GM19023 (cell line): ENCODE data around the gene UGT2B17.
A peak's percentile ranks its signal among the peaks of the same experiment; 100 is the strongest.
"Not testable (repeated sequence)": the region's sequence is repeated elsewhere in the genome, so short reads cannot be mapped to it uniquely, and the experiment has no call there.

ENCODE experiments used
- ATAC-seq: cut with Tn5 transposase; IDR thresholded peaks from one replicate; pipeline ENCODE4 v1.9.1; 2021; ENCODE audit warnings: mild to moderate bottlenecking, moderate library complexity; ENCODE audit not compliant: unreplicated experiment

The UGT2B17 gene

GRCh38 chr4:68576272-68577125 is at the start of gene UGT2B17:
Gene UGT2B17, minus strand, starts transcription at chr4:68576322. Its CDS starts 7,838 bp downstream, at chr4:68568484.
- peak; percentile 86 for ATAC-seq

DNA sequence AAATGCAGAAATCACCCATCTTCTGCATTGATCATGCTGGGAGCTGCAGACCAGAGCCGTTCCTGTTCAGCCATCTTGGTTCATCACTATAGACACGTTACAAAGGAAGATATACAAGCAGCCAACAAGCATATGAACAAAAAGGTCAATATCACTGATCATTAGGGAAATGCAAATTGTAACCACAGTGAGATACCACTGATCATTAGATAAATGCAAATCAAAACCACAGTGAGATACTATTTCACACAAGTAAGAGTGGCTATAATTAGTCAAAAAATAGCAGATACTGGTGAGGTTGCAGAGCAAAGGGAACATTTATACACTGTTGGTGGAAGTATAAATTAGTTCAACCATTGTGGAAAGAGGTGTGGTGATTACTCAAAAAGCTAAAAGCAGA is 46.6 kb upstream of the UGT2B17 start:
- ATAC-seq: peak; percentile 52

DNA sequence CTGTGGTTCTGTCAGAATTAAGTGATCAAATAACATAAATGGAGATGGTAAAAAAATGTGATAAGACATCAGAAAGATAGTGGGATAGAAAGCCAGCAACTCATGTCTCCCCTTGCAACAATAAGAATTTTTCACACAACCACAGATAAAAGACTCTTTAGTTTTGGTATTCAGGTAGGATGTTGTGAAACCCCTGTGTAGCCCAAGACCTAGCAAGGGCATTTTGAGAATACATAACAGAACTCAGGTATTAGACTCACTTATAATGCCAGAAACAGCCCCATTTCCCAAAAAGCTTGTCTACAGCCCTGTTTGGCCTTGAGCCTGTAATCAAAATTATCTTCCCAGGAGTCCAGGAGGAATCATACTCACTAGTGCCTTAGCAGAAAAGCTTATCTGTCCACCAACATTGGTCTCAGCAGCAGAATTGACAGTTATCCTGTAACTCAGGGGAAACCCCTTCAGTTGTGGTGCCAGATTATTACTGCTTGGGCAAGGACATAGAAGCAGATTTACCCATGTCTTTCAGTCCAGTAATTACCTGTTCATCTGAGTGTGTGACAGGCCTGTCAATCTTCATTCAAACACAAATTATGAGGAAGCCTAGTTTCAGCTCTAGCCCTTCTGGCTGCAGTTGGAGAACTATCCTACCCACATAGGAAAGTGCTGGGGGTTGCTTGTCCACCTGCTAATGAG is 41.0 kb upstream of the UGT2B17 start:
- ATAC-seq: peak; percentile 52

DNA sequence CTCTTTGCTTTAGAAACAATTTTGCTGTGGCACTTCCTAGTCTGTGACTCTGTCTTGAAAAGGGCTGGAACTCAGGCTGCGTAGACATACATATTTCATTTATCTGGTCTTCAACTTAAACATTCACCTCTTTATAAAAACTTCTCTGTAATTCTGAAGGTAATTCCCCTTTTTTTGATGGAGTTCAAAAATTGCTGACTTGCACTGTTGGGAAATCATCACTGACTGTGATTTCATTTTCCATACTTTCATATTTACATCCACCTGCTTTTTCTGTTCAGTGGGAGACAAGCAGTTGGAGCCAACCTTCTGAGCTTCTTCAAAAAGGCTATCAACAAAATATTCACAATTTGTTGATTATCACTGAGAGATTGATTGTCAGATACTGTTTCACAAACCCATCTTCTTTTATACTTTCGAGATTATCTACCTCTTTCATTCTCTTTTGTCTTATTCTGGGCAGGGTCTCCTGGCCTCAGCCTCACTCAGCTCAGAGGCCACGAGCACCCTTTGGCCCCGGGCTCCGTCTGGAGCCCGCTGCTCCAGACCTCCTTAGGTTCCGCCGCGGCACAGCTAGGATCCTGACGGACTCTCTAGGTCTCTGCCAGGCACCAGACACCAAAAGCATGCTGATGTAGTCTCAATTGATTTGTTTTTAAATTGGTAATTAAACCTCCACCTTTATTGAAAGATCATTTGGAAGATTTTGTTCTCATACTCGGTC is 39.7 kb upstream of the UGT2B17 start:
- no peak for ATAC-seq

DNA sequence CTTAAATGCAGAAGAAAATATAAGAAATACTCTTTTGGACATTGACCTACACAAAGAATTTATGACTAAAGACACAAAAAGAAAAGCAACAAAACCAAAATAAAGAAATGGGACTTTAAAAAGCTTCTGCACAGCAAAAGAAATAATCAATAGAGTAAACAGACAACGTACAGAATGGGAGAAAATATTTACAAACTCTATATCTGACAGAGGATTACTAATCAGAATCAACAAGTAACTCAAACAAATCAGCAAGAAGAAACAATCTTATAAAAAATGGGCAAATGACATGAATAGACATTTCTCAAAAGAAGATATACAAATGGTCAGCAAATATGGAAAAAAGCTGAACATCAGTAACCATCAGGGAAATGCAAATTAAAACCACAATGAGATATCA is 37.6 kb upstream of the UGT2B17 start:
- ATAC-seq: no peak

DNA sequence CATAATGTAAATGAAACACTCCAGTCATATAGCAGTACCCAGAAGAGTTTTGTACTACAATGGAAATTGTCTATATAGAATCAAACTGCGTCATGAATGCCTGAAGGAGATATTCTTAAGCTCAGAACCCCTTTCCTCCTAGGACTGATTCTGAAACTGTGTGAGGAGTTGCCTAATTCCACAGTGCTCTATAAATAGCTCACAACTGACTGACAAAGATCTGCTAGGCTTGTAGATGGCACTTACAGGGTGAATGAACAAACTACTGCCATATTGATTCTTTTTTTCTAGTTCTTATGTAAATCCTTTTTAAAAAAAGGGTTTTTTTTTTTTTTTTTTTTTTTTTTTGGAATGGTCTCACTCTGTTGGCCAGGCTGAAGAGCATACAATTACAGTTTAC is 30.1 kb upstream of the UGT2B17 start:
- ATAC-seq: no peak

DNA sequence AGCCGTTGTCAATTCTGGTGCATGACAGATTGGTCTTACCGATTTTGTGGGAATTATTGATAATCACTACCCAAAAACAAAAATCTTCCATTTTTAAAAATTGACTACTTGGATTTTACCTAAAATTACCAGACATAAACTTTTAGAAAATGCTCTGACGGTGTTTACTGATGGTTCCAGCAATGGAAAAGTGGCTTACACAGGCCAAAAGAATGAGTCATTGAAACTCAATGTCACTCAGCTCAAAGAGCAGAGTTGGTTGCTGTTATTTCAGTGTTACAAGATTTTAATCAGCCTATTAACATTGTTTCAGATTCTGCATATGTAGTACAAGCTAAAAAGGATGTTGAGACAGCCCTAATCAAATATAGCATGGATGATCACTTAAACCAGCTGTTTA is 23.0 kb upstream of the UGT2B17 start:
- ATAC-seq: no peak

GRCh38 chr4:68597482-68597881 is 21.4 kb upstream of the UGT2B17 start:
- ATAC-seq: no peak

GRCh38 chr4:68594678-68595077 is 18.6 kb upstream of the UGT2B17 start:
- ATAC-seq: no peak

DNA sequence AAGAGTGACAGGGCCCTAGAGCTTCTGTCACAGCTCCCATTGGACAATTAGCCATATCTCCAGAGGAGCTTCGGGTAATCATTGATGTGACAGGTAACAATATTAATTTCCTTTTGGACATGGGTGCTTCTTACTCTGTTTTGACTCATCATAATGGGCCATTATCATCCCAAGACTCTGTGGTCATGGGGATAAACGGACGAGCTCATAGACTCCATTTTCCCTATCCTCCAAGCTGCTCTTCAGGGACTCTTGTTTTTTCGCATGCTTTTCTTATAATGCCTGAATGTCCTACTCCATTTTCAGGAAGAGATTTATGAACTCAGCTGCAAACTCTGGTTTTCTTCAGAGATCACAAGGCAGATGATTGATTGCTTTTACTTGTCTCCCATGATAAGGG is 17.0 kb upstream of the UGT2B17 start:
- no peak for ATAC-seq

- no peak for ATAC-seq
Observed at GRCh38 chr4:68592673-68593072, 16.6 kb upstream of the UGT2B17 start.

DNA sequence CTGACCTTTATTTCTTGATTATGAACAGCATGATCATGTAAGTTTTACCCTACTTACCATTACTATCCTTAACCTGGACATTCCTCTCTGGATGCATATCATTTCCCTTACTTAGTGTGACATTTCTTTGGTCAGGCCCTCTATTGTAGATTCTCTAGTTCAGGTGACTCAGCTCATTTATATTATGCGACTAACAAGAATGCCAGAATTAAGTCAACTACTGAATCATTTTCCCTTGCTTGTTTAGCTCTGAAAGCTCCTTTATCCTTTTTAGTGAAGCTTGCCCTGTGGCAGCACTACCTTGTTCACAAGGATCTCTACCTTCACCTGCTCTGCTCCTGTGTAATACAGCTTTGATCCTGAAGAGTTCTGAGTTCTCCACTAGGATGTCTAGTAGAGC is 15.1 kb upstream of the UGT2B17 start:
- ATAC-seq: no peak

DNA sequence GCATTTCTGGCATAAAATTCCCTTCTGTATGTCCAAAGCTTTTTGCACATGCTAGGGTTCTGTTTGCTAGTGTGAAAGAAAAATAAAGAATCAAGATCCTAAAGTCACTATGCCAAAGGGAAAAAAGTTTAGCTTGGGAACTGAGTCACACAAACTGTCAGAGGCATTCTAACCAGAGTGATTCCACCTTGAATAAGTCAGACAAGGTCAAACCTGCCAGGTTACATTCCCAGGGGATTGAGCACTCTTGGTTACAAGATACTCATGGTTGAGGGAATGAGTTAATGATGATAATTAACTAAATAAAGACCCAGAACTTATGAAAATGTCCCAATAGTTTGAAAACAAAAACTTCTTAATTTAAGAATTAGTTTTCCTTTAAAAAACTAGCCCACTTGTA is 13.7 kb upstream of the UGT2B17 start:
- ATAC-seq: no peak

DNA sequence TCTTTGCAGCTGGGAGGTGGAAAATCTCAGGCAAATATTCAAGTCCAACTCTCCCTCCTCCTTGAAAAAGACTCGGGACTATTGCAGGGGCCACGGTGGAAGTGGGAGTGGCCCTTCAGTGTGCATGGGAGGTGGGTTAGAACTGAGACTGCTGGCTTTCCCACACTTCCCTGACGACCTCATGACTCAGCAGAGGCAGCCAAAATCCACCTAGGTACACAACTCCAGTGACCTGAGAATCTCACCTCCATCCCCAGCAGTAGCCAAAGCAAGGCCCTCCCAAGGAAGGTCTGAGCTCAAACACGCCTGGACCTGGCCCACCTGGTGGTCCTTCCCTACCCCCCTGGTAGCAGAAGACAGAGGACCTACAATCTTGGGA is 6.2 kb upstream of the UGT2B17 start:
- ATAC-seq: no peak

DNA sequence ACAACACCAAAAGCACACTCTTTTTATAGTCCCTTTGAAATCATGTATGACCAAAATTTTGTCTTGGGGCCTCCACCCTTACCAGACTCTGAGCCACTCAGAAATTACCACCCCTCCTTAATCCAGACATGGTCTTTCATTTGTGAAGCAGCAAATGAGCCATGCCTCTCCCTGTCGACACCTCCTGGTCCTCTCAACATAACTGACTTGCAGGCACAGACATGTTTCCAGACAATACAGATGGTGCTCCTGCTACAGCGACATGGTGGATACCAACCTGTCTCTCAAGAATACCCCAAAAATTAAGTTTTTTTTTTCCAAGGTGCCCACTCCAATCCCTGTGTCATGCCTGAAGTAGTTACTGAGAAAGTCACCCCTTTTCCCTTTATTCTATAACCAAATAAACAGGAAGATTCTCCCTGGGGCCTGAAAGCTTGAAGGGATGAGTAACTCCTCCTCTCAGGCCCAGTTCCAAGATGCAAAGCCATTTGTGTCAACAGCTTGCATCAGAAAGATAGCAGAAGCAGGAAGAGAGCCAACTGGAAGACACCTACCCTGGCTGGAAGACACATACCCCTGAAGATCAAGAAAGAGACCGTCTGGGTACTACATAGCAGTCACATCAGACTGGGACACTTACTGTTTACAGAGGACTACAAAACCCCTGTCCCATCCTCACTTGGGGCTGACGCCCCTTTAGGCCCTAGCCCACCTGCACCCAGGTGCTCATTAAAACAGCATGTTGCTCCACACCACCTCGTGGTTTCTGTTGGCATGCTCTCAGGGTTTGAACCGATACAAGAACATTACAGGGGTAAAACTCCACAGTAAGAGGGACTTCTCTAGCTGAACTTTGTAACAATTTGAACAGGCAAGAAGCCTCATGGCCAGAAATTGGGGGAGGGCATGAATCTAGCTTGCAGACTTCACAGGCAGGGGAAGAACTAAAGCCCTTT is 5.5 kb upstream of the UGT2B17 start:
- ATAC-seq: no peak

GRCh38 chr4:68577590-68577989 is 1.5 kb upstream of the UGT2B17 start:
- ATAC-seq: no peak

- ATAC-seq: not testable (repeated sequence)
Observed at GRCh38 chr4:68575636-68576035, 486 bp downstream of the UGT2B17 start.

DNA sequence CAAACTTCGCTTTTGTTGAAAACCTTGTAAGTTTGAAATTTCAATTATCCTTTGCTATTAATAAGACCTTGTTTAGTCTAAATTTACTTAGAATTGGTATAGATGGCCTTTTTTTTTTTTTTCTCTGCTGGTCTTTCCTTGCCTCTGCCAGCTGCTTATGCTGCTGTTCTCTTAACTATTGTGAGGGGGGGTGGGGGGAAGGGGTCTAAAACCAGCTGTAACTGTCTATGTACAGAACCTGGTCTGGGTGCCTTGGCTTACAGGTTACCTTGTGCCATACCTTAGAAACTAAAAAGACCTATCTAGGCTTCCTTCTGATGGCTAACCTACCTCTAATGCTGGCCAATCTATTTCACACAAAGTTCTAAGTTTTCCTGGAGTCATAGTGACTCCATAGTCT is 1.0 kb downstream of the UGT2B17 start:
- no peak for ATAC-seq

- ATAC-seq: no peak
Observed at GRCh38 chr4:68572653-68573170, 3.4 kb downstream of the UGT2B17 start.

GRCh38 chr4:68570122-68570507 is 6.0 kb downstream of the UGT2B17 start:
- peak; percentile 38 for ATAC-seq
